HEK293T (cell line): ENCODE results near the gene CYP26C1.

Source experiments
- CTCF ChIA-PET: fragments of 350-600 bp; formaldehyde crosslinking; extraction: SDS; loops from one replicate; lab custom pipeline; 2021; ENCODE audit warnings: antibody characterized with exemption, inconsistent platforms; lab: Yijun Ruan, JAX
- POLR2A ChIA-PET: fragments of 350-600 bp; formaldehyde crosslinking; extraction: SDS; loops from one replicate; lab custom pipeline; 2020; ENCODE audit warnings: antibody characterized with exemption, inconsistent platforms; lab: Yijun Ruan, JAX
- DNase-seq: peaks from one replicate; pipeline ENCODE4 v3.0.0; 2012; ENCODE audit warnings: mixed read lengths; ENCODE audit errors: extremely low spot score
- ARNT ChIP-seq: fragments of 450-650 bp; IDR thresholded peaks from 2 replicates; pipeline ENCODE4 v1.6.1; 2017; ENCODE audit warnings: mild to moderate bottlenecking
- BHLHE40 ChIP-seq: fragments of 450-650 bp; IDR thresholded peaks from 2 replicates; pipeline ENCODE4 v1.6.1; 2016; ENCODE audit warnings: mild to moderate bottlenecking, moderate library complexity, borderline replicate concordance
- CTBP1 ChIP-seq: fragments of 450-650 bp; IDR thresholded peaks from 2 replicates; pipeline ENCODE4 v1.6.1; 2016; ENCODE audit warnings: borderline replicate concordance
- ELF4 ChIP-seq: fragments of 450-650 bp; IDR thresholded peaks from 2 replicates; pipeline ENCODE4 v1.6.1; 2017; ENCODE audit warnings: antibody characterized with exemption
- FOXA1 ChIP-seq: fragments of 450-650 bp; IDR thresholded peaks from 2 replicates; pipeline ENCODE4 v1.6.1; 2016; ENCODE audit warnings: mild to moderate bottlenecking
- FOXK2 ChIP-seq: fragments of 450-650 bp; IDR thresholded peaks from 2 replicates; pipeline ENCODE4 v1.6.1; 2016; ENCODE audit warnings: mild to moderate bottlenecking
- FOXM1 ChIP-seq: fragments of 450-650 bp; IDR thresholded peaks from 2 replicates; pipeline ENCODE4 v1.6.1; 2017; ENCODE audit warnings: mild to moderate bottlenecking, borderline replicate concordance
- HDGF ChIP-seq: fragments of 450-650 bp; IDR thresholded peaks from 2 replicates; pipeline ENCODE4 v1.6.1; 2017; ENCODE audit warnings: antibody characterized with exemption, borderline replicate concordance
- L3MBTL2 ChIP-seq: fragments of 450-650 bp; conservative IDR thresholded peaks from 2 replicates; pipeline ENCODE4 v1.6.1; 2016; ENCODE audit warnings: mild to moderate bottlenecking
- LEF1 ChIP-seq: fragments of 450-650 bp; IDR thresholded peaks from 2 replicates; pipeline ENCODE4 v1.6.1; 2017; ENCODE audit warnings: mild to moderate bottlenecking, borderline replicate concordance
- NFRKB ChIP-seq: fragments of 450-650 bp; IDR thresholded peaks from 2 replicates; pipeline ENCODE4 v1.6.1; 2016; ENCODE audit warnings: mild to moderate bottlenecking, moderate library complexity
- PKNOX1 ChIP-seq: fragments of 450-650 bp; IDR thresholded peaks from 2 replicates; pipeline ENCODE4 v1.6.1; 2016
- SP1 ChIP-seq: fragments of 450-650 bp; IDR thresholded peaks from 2 replicates; pipeline ENCODE4 v1.6.1; 2017
- SUZ12 ChIP-seq: fragments of 450-650 bp; IDR thresholded peaks from 2 replicates; pipeline ENCODE4 v1.6.1; 2016; ENCODE audit warnings: mild to moderate bottlenecking
- TARDBP ChIP-seq: fragments of 450-650 bp; IDR thresholded peaks from 2 replicates; pipeline ENCODE4 v1.6.1; 2016
- ZNF384 ChIP-seq: fragments of 450-650 bp; IDR thresholded peaks from 2 replicates; pipeline ENCODE4 v1.6.1; 2016

The CYP26C1 gene

GRCh38 chr10:93059975-93060886 lies at the start of gene CYP26C1:
Gene CYP26C1 (plus strand): TSS chr10:93060798. CDS start chr10:93061264, 466 bp downstream.
- CTCF ChIA-PET: no interaction called here
- no peak for DNase-seq
- POLR2A ChIA-PET: no interaction called here
- no peak for TF ChIP-seq TARDBP
- TF ChIP-seq NFRKB: no peak
- TF ChIP-seq ARNT: no peak
- no peak for TF ChIP-seq BHLHE40
- no peak for TF ChIP-seq ELF4
- TF ChIP-seq HDGF: no peak
- no peak for TF ChIP-seq LEF1
- no peak for TF ChIP-seq FOXK2
- no peak for TF ChIP-seq FOXM1
- no peak for TF ChIP-seq FOXA1
- no peak for TF ChIP-seq L3MBTL2
- TF ChIP-seq PKNOX1: no peak
- TF ChIP-seq CTBP1: no peak
- no peak for TF ChIP-seq ZNF384
- TF ChIP-seq SUZ12: no peak

- ChIA-PET POLR2A (no interaction called here), CTCF (no interaction called here)
- DNase-seq: no peak
- no peak for TF ChIP-seq TARDBP
- TF ChIP-seq CTBP1: no peak
- no peak for TF ChIP-seq FOXA1
- TF ChIP-seq FOXM1: no peak
- no peak for TF ChIP-seq SP1
- no peak for TF ChIP-seq ZNF384
- TF ChIP-seq L3MBTL2: no peak
- TF ChIP-seq ARNT: no peak
- no peak for TF ChIP-seq PKNOX1
- TF ChIP-seq SUZ12: no peak
- TF ChIP-seq HDGF: no peak
- TF ChIP-seq ELF4: no peak
- no peak for TF ChIP-seq BHLHE40
- TF ChIP-seq FOXK2: no peak
- TF ChIP-seq LEF1: no peak
- no peak for TF ChIP-seq NFRKB
Observed at GRCh38 chr10:93015722-93016121, 44.9 kb upstream of the CYP26C1 start.

GRCh38 chr10:93023013-93023650 lies 37.5 kb upstream of the CYP26C1 start:
- DNase-seq: no peak
- ChIA-PET POLR2A (no interaction called here), CTCF (no interaction called here)
- TF ChIP-seq FOXA1 (no peak), HDGF (no peak), SUZ12 (no peak), SP1 (no peak), TARDBP (no peak), ZNF384 (no peak), LEF1 (no peak), L3MBTL2 (no peak), NFRKB (no peak), BHLHE40 (no peak), ARNT (no peak), CTBP1 (no peak), FOXK2 (no peak), ELF4 (no peak), FOXM1 (no peak), PKNOX1 (no peak)

GRCh38 chr10:93026072-93026471 lies 34.5 kb upstream of the CYP26C1 start:
- ChIA-PET POLR2A (no interaction called here), CTCF (no interaction called here)
- no peak for DNase-seq
- TF ChIP-seq CTBP1 (no peak), ARNT (no peak), LEF1 (no peak), SUZ12 (no peak), HDGF (no peak), SP1 (no peak), NFRKB (no peak), FOXA1 (no peak), BHLHE40 (no peak), ELF4 (no peak), FOXK2 (no peak), TARDBP (no peak), PKNOX1 (no peak), L3MBTL2 (no peak), FOXM1 (no peak), ZNF384 (no peak)

- POLR2A ChIA-PET: no interaction called here
- DNase-seq: no peak
- TF ChIP-seq ARNT (no peak), FOXA1 (no peak), CTBP1 (no peak), HDGF (no peak), SUZ12 (no peak), ZNF384 (no peak), ELF4 (no peak), NFRKB (no peak), PKNOX1 (no peak), BHLHE40 (no peak)
- CTCF ChIA-PET: no interaction called here
Observed at GRCh38 chr10:93027508-93027907, 33.1 kb upstream of the CYP26C1 start.
